ENCODE measurements around the gene CLN6.

Gene CLN6

GRCh38 chr15:68201879-68202261, 27.7 kb downstream of the CLN6 start:
- no peak overlapping the region for H3K9ac ChIP-seq (ENCODE audit: low read depth, low read length, poor library complexity, severe bottlenecking)

GRCh38 chr15:68201153-68201878, 28.2 kb downstream of the CLN6 start:
- Histone ChIP-seq H2AFZ (ENCODE audit: low read length) (no peak overlapping the region), H3K4me3 (ENCODE audit: low read length, poor library complexity, severe bottlenecking) (no peak overlapping the region), H3K79me2 (ENCODE audit: insufficient read depth, low read length) (no peaks in the 10 kb centered on the region), H3K4me2 (ENCODE audit: low read depth, low read length, poor library complexity, severe bottlenecking) (no peak overlapping the region), H3K9me3 (ENCODE audit: insufficient read depth, low read depth, low read length) (no peaks in the 10 kb centered on the region), H3K27me3 (ENCODE audit: insufficient read depth, low read length, poor library complexity, severe bottlenecking) (no peaks in the 10 kb centered on the region), H3K9ac (ENCODE audit: low read depth, low read length, poor library complexity, severe bottlenecking) (no peak overlapping the region), H3F3A (ENCODE audit: low read depth) (no peaks in the 10 kb centered on the region), H3K36me3 (ENCODE audit: insufficient read depth, low read length) (peaks cover 10% of the 10 kb centered on the region; the same call in 1 of the 2 replicates), H3K4me1 (ENCODE audit: insufficient read depth, low read length, poor library complexity, severe bottlenecking) (no peaks in the 10 kb centered on the region), H4K20me1 (ENCODE audit: insufficient read depth, low read length, poor library complexity, severe bottlenecking) (no peaks in the 10 kb centered on the region), H3K9me2 (replicated peaks; ENCODE audit: low read depth, low read length) (no peaks in the 10 kb centered on the region)
- TF ChIP-seq CTCF (conservative IDR thresholded peaks at IDR 0.05; ENCODE audit: low read length) (no peak), EZH2phosphoT487 (IDR thresholded peaks at IDR 0.05; ENCODE audit: borderline replicate concordance) (no peak)

More at GRCh38 chr15:68201879-68202261, 27.7 kb downstream of the CLN6 start:
- Histone ChIP-seq H4K20me1 (ENCODE audit: insufficient read depth, low read length, poor library complexity, severe bottlenecking) (no peaks in the 10 kb centered on the region), H3K9me3 (ENCODE audit: insufficient read depth, low read depth, low read length) (no peaks in the 10 kb centered on the region), H3K79me2 (ENCODE audit: insufficient read depth, low read length) (no peaks in the 10 kb centered on the region), H3K9me2 (replicated peaks; ENCODE audit: low read depth, low read length) (no peaks in the 10 kb centered on the region), H3F3A (ENCODE audit: low read depth) (no peaks in the 10 kb centered on the region), H3K27me3 (ENCODE audit: insufficient read depth, low read length, poor library complexity, severe bottlenecking) (no peaks in the 10 kb centered on the region), H3K36me3 (ENCODE audit: insufficient read depth, low read length) (peaks cover 15% of the 10 kb centered on the region; the same call in 1 of the 2 replicates), H2AFZ (ENCODE audit: low read length) (no peak overlapping the region), H3K4me2 (ENCODE audit: low read depth, low read length, poor library complexity, severe bottlenecking) (no peak overlapping the region), H3K4me3 (ENCODE audit: low read length, poor library complexity, severe bottlenecking) (no peak overlapping the region), H3K4me1 (ENCODE audit: insufficient read depth, low read length, poor library complexity, severe bottlenecking) (no peaks in the 10 kb centered on the region)
- TF ChIP-seq CTCF (conservative IDR thresholded peaks at IDR 0.05; ENCODE audit: low read length) (no peak), EZH2phosphoT487 (IDR thresholded peaks at IDR 0.05; ENCODE audit: borderline replicate concordance) (no peak)

- no peak overlapping the region for H3K4me2 ChIP-seq (ENCODE audit: low read depth, low read length, poor library complexity, severe bottlenecking)
- TF ChIP-seq EZH2phosphoT487 (IDR thresholded peaks at IDR 0.05; ENCODE audit: borderline replicate concordance) (no peak), CTCF (conservative IDR thresholded peaks at IDR 0.05; ENCODE audit: low read length) (no peak)
These were observed 29.3 kb downstream of the CLN6 start for GRCh38 chr15:68200016-68200861.

More at GRCh38 chr15:68200016-68200861, 29.3 kb downstream of the CLN6 start:
- Histone ChIP-seq H3K27me3 (ENCODE audit: insufficient read depth, low read length, poor library complexity, severe bottlenecking) (no peaks in the 10 kb centered on the region), H3F3A (ENCODE audit: low read depth) (no peaks in the 10 kb centered on the region), H3K79me2 (ENCODE audit: insufficient read depth, low read length) (no peaks in the 10 kb centered on the region), H3K9me3 (ENCODE audit: insufficient read depth, low read depth, low read length) (no peaks in the 10 kb centered on the region), H4K20me1 (ENCODE audit: insufficient read depth, low read length, poor library complexity, severe bottlenecking) (no peaks in the 10 kb centered on the region), H3K9ac (ENCODE audit: low read depth, low read length, poor library complexity, severe bottlenecking) (no peak overlapping the region), H3K36me3 (ENCODE audit: insufficient read depth, low read length) (peaks cover 4% of the 10 kb centered on the region; the same call in 1 of the 2 replicates), H3K9me2 (replicated peaks; ENCODE audit: low read depth, low read length) (no peaks in the 10 kb centered on the region), H3K4me3 (ENCODE audit: low read length, poor library complexity, severe bottlenecking) (no peak overlapping the region), H3K4me1 (ENCODE audit: insufficient read depth, low read length, poor library complexity, severe bottlenecking) (no peaks in the 10 kb centered on the region), H2AFZ (ENCODE audit: low read length) (no peak overlapping the region)
